Right kidney (tissue), 1 donor: ENCODE results near the gene BPIFA2.
"Not testable (repeated sequence)": the region's sequence is repeated elsewhere in the genome, so short reads cannot be mapped to it uniquely, and the experiment has no call there.

Source experiments
- DNase-seq: peaks from one replicate; pipeline ENCODE4 v3.0.0-alpha.2; 2016

Gene BPIFA2

DNA sequence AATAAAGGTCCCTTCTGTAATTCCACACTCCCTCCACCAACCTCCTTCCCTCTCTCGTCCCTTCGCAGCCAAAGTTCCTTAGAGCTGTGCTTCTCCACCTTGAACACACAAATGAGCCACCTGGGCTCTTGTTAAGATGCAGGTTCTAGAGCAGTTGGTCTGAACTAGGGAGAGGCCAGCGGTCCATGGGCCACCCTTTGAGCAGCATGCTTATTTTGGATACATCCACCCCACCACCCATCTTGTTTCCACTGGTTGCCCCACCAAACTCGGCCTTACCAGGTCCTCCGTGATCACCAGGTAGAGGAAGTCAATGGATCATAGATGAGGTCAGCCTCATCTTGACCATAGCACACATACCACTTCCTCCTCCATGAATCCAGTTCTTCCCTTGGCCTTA lies 7.3 kb upstream of the BPIFA2 start:
- DNase-seq, result no peak

- DNase-seq, result no peak
These were observed 5.6 kb upstream of the BPIFA2 start for GRCh38 chr20:33162313-33162712.

GRCh38 chr20:33162753-33163152 lies 5.2 kb upstream of the BPIFA2 start:
- DNase-seq, result no peak

DNA sequence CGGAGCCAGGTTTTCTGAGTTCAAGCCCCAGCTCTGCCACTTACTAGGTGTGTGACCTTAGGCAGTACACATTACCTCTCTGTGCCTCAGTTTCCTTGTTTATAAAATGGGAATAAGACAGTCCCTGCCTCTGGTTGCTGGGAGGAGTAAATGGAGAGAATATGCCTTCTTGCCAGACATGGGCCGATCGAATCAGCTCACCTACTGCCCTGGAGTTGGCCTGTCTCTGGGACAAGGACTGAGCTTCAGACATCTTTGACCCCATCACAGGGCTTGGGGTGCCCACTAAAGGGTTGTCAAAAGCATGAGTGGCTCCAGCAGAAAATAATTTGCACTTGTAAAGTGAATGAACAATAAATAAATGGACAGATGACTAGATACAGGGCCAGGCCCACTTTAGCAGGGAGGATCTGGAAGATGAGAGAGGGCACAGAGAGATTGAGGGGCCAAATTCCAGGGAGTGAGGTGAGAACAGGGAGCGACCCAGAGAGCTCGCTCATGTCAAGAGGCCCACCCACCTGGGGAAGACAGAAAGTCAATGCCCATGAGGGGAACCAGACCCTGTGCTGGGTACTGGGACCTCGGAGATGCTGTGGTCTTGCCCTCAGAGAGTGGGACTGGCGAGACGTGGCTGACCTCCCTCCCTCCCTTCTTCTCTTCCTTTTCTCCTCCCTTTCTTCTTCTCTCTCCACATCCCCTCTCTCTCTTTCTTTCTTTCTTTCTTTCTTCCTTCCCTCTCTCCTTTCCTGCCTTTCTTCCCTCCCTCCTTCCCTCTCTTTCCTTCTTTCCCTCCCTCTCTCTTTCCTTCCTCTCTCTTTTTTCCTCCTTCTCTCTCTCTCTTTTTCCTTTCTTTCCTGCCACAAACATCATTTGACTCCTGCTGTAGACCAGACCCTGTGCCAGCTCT lies 3.9 kb upstream of the BPIFA2 start:
- DNase-seq, result no peak

- no peak for DNase-seq
These were observed 3.2 kb upstream of the BPIFA2 start for GRCh38 chr20:33164763-33165095.

- no peak for DNase-seq
These were observed 2.4 kb upstream of the BPIFA2 start for GRCh38 chr20:33165416-33166055.

DNA sequence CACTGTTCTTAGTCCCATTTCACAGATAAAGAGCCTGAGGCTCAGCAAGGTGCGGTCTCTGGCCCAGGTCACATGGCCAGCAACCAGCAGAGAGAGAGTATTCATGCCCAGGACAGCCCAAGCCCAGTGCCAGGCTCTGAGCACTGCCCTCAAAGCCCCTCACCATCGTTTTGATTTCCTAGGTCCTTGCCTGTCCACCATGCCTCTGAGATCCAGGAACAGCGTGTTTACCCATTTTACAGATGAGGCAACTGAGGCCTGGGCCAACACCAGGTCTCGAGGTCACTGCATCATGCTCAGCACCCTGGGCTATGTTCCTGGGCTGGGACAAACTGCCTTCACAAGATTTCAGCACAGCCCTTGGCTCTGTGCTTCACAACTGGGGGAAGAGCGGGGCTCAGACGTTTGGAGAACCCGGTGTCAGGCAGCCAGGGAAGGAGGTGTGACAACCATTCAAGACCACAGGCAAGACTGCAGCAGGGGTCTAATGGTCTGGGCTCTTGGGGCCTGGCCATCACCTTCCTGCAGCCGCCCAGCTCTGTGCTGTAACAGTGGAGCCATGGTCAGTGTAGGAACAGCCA lies 1.3 kb upstream of the BPIFA2 start:
- DNase-seq, result no peak

GRCh38 chr20:33169176-33169794 lies 1.3 kb downstream of the BPIFA2 start:
- DNase-seq, result no peak

DNA sequence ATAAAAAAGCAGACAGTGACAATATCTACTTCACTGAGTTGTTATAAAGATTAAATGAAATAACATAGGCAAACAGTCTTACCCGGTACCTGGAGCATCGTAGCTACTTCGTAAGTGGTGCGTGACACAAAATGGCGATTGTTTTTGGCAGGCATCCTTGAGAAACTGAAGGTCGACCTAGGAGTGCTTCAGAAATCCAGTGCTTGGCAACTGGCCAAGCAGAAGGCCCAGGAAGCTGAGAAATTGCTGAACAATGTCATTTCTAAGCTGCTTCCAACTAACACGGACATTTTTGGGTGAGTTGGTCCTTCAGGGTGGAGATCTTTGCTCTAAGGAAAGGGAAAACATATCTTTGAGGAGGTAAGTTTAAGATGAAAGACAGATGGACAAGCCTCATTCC lies 4.8 kb downstream of the BPIFA2 start:
- no peak for DNase-seq

- no peak for DNase-seq
These were observed 7.2 kb downstream of the BPIFA2 start for GRCh38 chr20:33175123-33175522.

GRCh38 chr20:33176101-33176500 lies 8.1 kb downstream of the BPIFA2 start:
- no peak for DNase-seq

GRCh38 chr20:33177866-33178265 lies 9.9 kb downstream of the BPIFA2 start:
- DNase-seq, result no peak

GRCh38 chr20:33178726-33179125 lies 10.8 kb downstream of the BPIFA2 start:
- DNase-seq, result no peak

DNA sequence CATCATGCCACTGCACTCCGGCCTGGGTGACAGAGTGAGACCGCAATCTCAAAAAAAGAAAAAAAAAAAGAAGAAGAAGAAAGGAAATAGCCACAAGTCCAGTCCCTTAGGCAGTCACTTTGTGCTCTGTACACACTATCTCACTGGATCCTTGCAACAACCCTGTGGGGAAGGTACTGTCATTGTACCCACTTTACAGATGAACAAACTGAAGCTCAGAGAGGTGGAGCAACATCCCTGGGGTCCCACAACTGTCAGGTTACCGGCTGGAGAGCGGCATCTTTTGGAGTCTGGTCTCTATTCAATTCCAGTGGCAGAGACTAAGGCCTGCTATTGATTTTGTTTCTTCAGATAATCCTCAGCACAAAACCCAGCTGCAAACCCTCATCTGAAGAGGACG lies 12.2 kb downstream of the BPIFA2 start:
- DNase-seq, result no peak

- DNase-seq, result no peak
These were observed 13.6 kb downstream of the BPIFA2 start for GRCh38 chr20:33181482-33182093.

GRCh38 chr20:33183312-33183711 lies 15.4 kb downstream of the BPIFA2 start:
- DNase-seq, result no peak

GRCh38 chr20:33185031-33185590 lies 17.2 kb downstream of the BPIFA2 start:
- not testable (repeated sequence) for DNase-seq

- no peak for DNase-seq
These were observed 19.5 kb downstream of the BPIFA2 start for GRCh38 chr20:33187491-33187890.

DNA sequence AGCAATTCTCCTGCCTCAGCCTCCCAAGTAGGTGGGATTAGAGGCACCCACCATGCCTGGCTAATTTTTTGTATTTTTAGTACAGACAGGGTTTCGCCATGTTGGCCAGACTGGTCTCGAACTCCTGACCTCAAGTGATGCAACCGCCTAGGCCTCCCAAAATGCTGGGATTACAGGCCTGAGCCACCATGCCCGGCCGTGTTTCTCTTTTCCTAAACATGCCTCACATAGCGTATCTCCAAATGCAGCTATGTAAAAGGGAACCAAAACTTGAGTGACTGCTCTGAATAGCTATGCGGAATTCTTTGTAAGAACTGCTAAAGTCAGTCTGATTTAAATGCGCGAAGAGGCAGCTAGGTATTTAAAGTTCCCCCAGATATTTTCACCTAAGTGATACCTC lies 20.5 kb downstream of the BPIFA2 start:
- no peak for DNase-seq

DNA sequence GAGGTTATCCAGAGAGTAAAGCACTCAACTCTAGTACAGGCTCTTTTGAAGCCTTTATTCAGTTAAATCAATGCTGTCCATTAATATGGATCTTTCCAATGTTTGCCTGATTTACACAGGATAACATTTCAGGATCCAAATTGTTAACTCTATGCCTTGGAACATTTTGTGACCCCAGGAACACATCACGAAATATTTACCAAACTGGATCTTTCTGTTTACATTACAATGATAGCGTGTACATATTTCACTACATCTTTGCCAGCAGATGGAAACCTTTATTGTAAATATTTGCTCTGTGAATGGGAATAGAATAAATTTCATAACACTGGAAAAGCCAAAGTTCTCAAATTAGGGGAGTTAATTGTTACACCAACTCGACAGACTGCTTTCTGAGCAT lies 23.5 kb downstream of the BPIFA2 start:
- DNase-seq, result no peak

DNA sequence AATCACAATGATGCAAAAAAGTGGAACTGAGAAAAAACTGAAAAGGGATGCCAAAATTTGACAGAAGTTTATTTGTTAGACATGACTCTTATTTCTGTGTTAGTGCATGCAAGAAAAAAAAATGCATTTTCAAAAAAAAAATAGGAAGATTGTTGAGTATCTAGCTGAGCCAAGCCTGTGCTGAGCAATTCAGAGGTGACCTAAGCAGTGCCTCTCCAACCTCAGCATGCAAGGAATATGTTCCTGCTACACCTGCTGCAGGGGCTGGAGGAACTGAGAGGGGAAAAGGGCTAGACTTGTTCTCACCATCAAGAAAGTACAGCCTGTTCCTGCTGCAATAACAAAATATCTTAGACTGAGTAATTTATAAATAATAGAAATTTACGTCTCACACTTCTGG lies 24.0 kb downstream of the BPIFA2 start:
- DNase-seq, result no peak

GRCh38 chr20:33192912-33193501 lies 25.0 kb downstream of the BPIFA2 start:
- no peak for DNase-seq
